Measurements from ENCODE around the gene P3H4. TPM values are rescaled to one million over a fixed set of nuclear protein-coding genes. Genes with fewer than 3 reads are reported as not detected.

Gene P3H4
- polyA plus RNA-seq, 4 donors: 6.5 to 19.1 (median 11.2) TPM

GRCh38 chr17:41824086-41824485 is 12.3 kb upstream of the P3H4 start:
- H3K4me3 ChIP-seq (ENCODE audit: low read depth in 1 of 3, low read length in 3 of 3): no peak overlapping the region
- peaks cover 0 to 68% (median 0%) of the 10 kb centered on the region in 3 donors for H3K36me3 ChIP-seq (ENCODE audit: control insufficient read depth in 3 of 3, insufficient read depth in 2 of 3, low read depth in 1 of 3, low read length in 3 of 3)
- DNase-seq (no peak), FAIRE-seq (no peak)
- no peaks in the 10 kb centered on the region for H3K27me3 ChIP-seq (ENCODE audit: control insufficient read depth in 3 of 3, insufficient read depth in 3 of 3, low read length in 3 of 3)
- no peaks in the 10 kb centered on the region for H3K9me3 ChIP-seq (ENCODE audit: control insufficient read depth in 2 of 2, insufficient read depth in 1 of 2, low read depth in 1 of 2, low read length in 1 of 2)
- no peaks in the 10 kb centered on the region for H3K4me1 ChIP-seq (ENCODE audit: control insufficient read depth in 3 of 3, insufficient read depth in 2 of 3, low read depth in 1 of 3, low read length in 2 of 3)
- H3K27ac ChIP-seq (ENCODE audit: low read depth in 1 of 3, low read length in 2 of 3): no peak overlapping the region
- 63 to 80% (median 70%) methylated on average over 6 to 7 of the region's 7 CpGs for WGBS, 3 donors

- Histone ChIP-seq H3K4me3 (ENCODE audit: low read depth in 1 of 3, low read length in 3 of 3) (no peak overlapping the region), H3K9me3 (ENCODE audit: control insufficient read depth in 2 of 2, insufficient read depth in 1 of 2, low read depth in 1 of 2, low read length in 1 of 2) (no peaks in the 10 kb centered on the region), H3K36me3 (ENCODE audit: control insufficient read depth in 3 of 3, insufficient read depth in 2 of 3, low read depth in 1 of 3, low read length in 3 of 3) (peaks cover 0 to 66% (median 0%) of the 10 kb centered on the region in 3 donors), H3K27me3 (ENCODE audit: control insufficient read depth in 3 of 3, insufficient read depth in 3 of 3, low read length in 3 of 3) (no peaks in the 10 kb centered on the region), H3K27ac (ENCODE audit: low read depth in 1 of 3, low read length in 2 of 3) (no peak overlapping the region), H3K4me1 (ENCODE audit: control insufficient read depth in 3 of 3, insufficient read depth in 2 of 3, low read depth in 1 of 3, low read length in 2 of 3) (no peaks in the 10 kb centered on the region)
- no peak for DNase-seq
- 90 to 92% (median 90%) methylated on average over 7 of the region's 7 CpGs for WGBS, 3 donors
- FAIRE-seq: no peak
Observed at GRCh38 chr17:41823580-41823979, 11.8 kb upstream of the P3H4 start.

GRCh38 chr17:41823141-41823524 is 11.4 kb upstream of the P3H4 start:
- FAIRE-seq (no peak), DNase-seq (no peak)
- no peaks in the 10 kb centered on the region for H3K9me3 ChIP-seq (ENCODE audit: control insufficient read depth in 2 of 2, insufficient read depth in 1 of 2, low read depth in 1 of 2, low read length in 1 of 2)
- H3K27me3 ChIP-seq (ENCODE audit: control insufficient read depth in 3 of 3, insufficient read depth in 3 of 3, low read length in 3 of 3): no peaks in the 10 kb centered on the region
- H3K4me1 ChIP-seq (ENCODE audit: control insufficient read depth in 3 of 3, insufficient read depth in 2 of 3, low read depth in 1 of 3, low read length in 2 of 3): no peaks in the 10 kb centered on the region
- H3K4me3 ChIP-seq (ENCODE audit: low read depth in 1 of 3, low read length in 3 of 3): no peak overlapping the region
- peaks cover 0 to 65% (median 0%) of the 10 kb centered on the region in 3 donors for H3K36me3 ChIP-seq (ENCODE audit: control insufficient read depth in 3 of 3, insufficient read depth in 2 of 3, low read depth in 1 of 3, low read length in 3 of 3)
- H3K27ac ChIP-seq (ENCODE audit: low read depth in 1 of 3, low read length in 2 of 3): no peak overlapping the region
- WGBS, 3 donors: 86 to 100% (median 100%) methylated on average over 1 of the region's 1 CpG

- DNase-seq (no peak), FAIRE-seq (no peak)
- no peaks in the 10 kb centered on the region for H3K9me3 ChIP-seq (ENCODE audit: control insufficient read depth in 2 of 2, insufficient read depth in 1 of 2, low read depth in 1 of 2, low read length in 1 of 2)
- H3K36me3 ChIP-seq (ENCODE audit: control insufficient read depth in 3 of 3, insufficient read depth in 2 of 3, low read depth in 1 of 3, low read length in 3 of 3): peaks cover 0 to 63% (median 0%) of the 10 kb centered on the region in 3 donors
- H3K27me3 ChIP-seq (ENCODE audit: control insufficient read depth in 3 of 3, insufficient read depth in 3 of 3, low read length in 3 of 3): no peaks in the 10 kb centered on the region
- H3K27ac ChIP-seq (ENCODE audit: low read depth in 1 of 3, low read length in 2 of 3): no peak overlapping the region
- no peak overlapping the region for H3K4me3 ChIP-seq (ENCODE audit: low read depth in 1 of 3, low read length in 3 of 3)
- 70 to 83% (median 76%) methylated on average over 12 of the region's 12 CpGs for WGBS, 3 donors
- H3K4me1 ChIP-seq (ENCODE audit: control insufficient read depth in 3 of 3, insufficient read depth in 2 of 3, low read depth in 1 of 3, low read length in 2 of 3): no peaks in the 10 kb centered on the region
Observed at GRCh38 chr17:41822216-41823140, 10.7 kb upstream of the P3H4 start.

- WGBS, 3 donors: 75 to 88% (median 81%) methylated on average over 14 of the region's 14 CpGs
- FAIRE-seq: no peak
Observed at GRCh38 chr17:41821776-41822175, 10.0 kb upstream of the P3H4 start.

GRCh38 chr17:41818024-41818423 is 6.3 kb upstream of the P3H4 start:
- FAIRE-seq: no peak
- Histone ChIP-seq H3K27me3 (ENCODE audit: control insufficient read depth in 3 of 3, insufficient read depth in 3 of 3, low read length in 3 of 3) (no peaks in the 10 kb centered on the region), H3K4me1 (ENCODE audit: control insufficient read depth in 3 of 3, insufficient read depth in 2 of 3, low read depth in 1 of 3, low read length in 2 of 3) (peaks cover 0 to 2% (median 0%) of the 10 kb centered on the region in 3 donors), H3K27ac (ENCODE audit: low read depth in 1 of 3, low read length in 2 of 3) (no peak overlapping the region), H3K36me3 (ENCODE audit: control insufficient read depth in 3 of 3, insufficient read depth in 2 of 3, low read depth in 1 of 3, low read length in 3 of 3) (peaks cover 0 to 36% (median 0%) of the 10 kb centered on the region in 3 donors), H3K4me3 (ENCODE audit: low read depth in 1 of 3, low read length in 3 of 3) (no peak overlapping the region), H3K9me3 (ENCODE audit: control insufficient read depth in 2 of 2, insufficient read depth in 1 of 2, low read depth in 1 of 2, low read length in 1 of 2) (no peaks in the 10 kb centered on the region)
- WGBS, 3 donors: 90 to 97% (median 95%) methylated on average over 18 to 20 of the region's 20 CpGs
- no peak for DNase-seq

More at GRCh38 chr17:41821776-41822175, 10.0 kb upstream of the P3H4 start:
- Histone ChIP-seq H3K27me3 (ENCODE audit: control insufficient read depth in 3 of 3, insufficient read depth in 3 of 3, low read length in 3 of 3) (no peaks in the 10 kb centered on the region), H3K9me3 (ENCODE audit: control insufficient read depth in 2 of 2, insufficient read depth in 1 of 2, low read depth in 1 of 2, low read length in 1 of 2) (no peaks in the 10 kb centered on the region), H3K27ac (ENCODE audit: low read depth in 1 of 3, low read length in 2 of 3) (no peak overlapping the region), H3K4me3 (ENCODE audit: low read depth in 1 of 3, low read length in 3 of 3) (no peak overlapping the region), H3K4me1 (ENCODE audit: control insufficient read depth in 3 of 3, insufficient read depth in 2 of 3, low read depth in 1 of 3, low read length in 2 of 3) (no peaks in the 10 kb centered on the region), H3K36me3 (ENCODE audit: control insufficient read depth in 3 of 3, insufficient read depth in 2 of 3, low read depth in 1 of 3, low read length in 3 of 3) (peaks cover 0 to 61% (median 0%) of the 10 kb centered on the region in 3 donors)
- DNase-seq: no peak

GRCh38 chr17:41816637-41817320 is 5.0 kb upstream of the P3H4 start:
- Histone ChIP-seq H3K27ac (ENCODE audit: low read depth in 1 of 3, low read length in 2 of 3) (no peak overlapping the region), H3K27me3 (ENCODE audit: control insufficient read depth in 3 of 3, insufficient read depth in 3 of 3, low read length in 3 of 3) (peaks cover 0 to 6% (median 0%) of the 10 kb centered on the region in 3 donors), H3K4me3 (ENCODE audit: low read depth in 1 of 3, low read length in 3 of 3) (no peak overlapping the region), H3K9me3 (ENCODE audit: control insufficient read depth in 2 of 2, insufficient read depth in 1 of 2, low read depth in 1 of 2, low read length in 1 of 2) (no peaks in the 10 kb centered on the region), H3K36me3 (ENCODE audit: control insufficient read depth in 3 of 3, insufficient read depth in 2 of 3, low read depth in 1 of 3, low read length in 3 of 3) (peaks cover 0 to 32% (median 0%) of the 10 kb centered on the region in 3 donors), H3K4me1 (ENCODE audit: control insufficient read depth in 3 of 3, insufficient read depth in 2 of 3, low read depth in 1 of 3, low read length in 2 of 3) (peaks cover 0 to 13% (median 0%) of the 10 kb centered on the region in 3 donors)
- FAIRE-seq (no peak), DNase-seq (no peak)
- WGBS, 3 donors: 91 to 93% (median 93%) methylated on average over 23 of the region's 23 CpGs

- no peak overlapping the region for H3K4me3 ChIP-seq (ENCODE audit: low read depth in 1 of 3, low read length in 3 of 3)
- H3K27ac ChIP-seq (ENCODE audit: low read depth in 1 of 3, low read length in 2 of 3): no peak overlapping the region
- FAIRE-seq (no peak), DNase-seq (no peak)
- 52 to 60% (median 55%) methylated on average over 1 of the region's 1 CpG for WGBS, 3 donors
- H3K9me3 ChIP-seq (ENCODE audit: control insufficient read depth in 2 of 2, insufficient read depth in 1 of 2, low read depth in 1 of 2, low read length in 1 of 2): peaks cover 0 to 5% of the 10 kb centered on the region in 2 donors
- H3K36me3 ChIP-seq (ENCODE audit: control insufficient read depth in 3 of 3, insufficient read depth in 2 of 3, low read depth in 1 of 3, low read length in 3 of 3): peaks cover 0 to 27% (median 0%) of the 10 kb centered on the region in 3 donors
- peaks cover 0 to 6% (median 0%) of the 10 kb centered on the region in 3 donors for H3K27me3 ChIP-seq (ENCODE audit: control insufficient read depth in 3 of 3, insufficient read depth in 3 of 3, low read length in 3 of 3)
- peaks cover 0 to 27% (median 0%) of the 10 kb centered on the region in 3 donors for H3K4me1 ChIP-seq (ENCODE audit: control insufficient read depth in 3 of 3, insufficient read depth in 2 of 3, low read depth in 1 of 3, low read length in 2 of 3)
Observed at GRCh38 chr17:41814195-41814594, 2.4 kb upstream of the P3H4 start.

Data from small intestine (tissue), 7 donors.